ENCODE results near the gene MLEC.
A peak's percentile ranks its signal among the peaks of the same experiment; 100 is the strongest.

GRCh38 chr12:120720234-120720986 lies 33.5 kb downstream of the MLEC start:
- no peak for TF ChIP-seq GABPA (IDR thresholded peaks at IDR 0.05; ENCODE audit: low read depth)
- TF ChIP-seq REST (IDR thresholded peaks at IDR 0.05; ENCODE audit: insufficient replicate concordance, low read depth), result no peak
- no peak for TF ChIP-seq CTCF (IDR thresholded peaks at IDR 0.05; ENCODE audit: insufficient read depth, low read length)
- 0 out of 2 replicates have a peak, but pooled peaks have one; percentile 14 for TF ChIP-seq POLR2AphosphoS5 (IDR thresholded peaks at IDR 0.05; ENCODE audit: low read depth)
